Kidney tubule cell (primary cell): ENCODE data around the gene AMZ2.
A peak's percentile ranks its signal among the peaks of the same experiment; 100 is the strongest.

Source experiments
- DNase-seq: peaks from one replicate; pipeline ENCODE4 v3.0.0-alpha.2; 2018; ENCODE audit warnings: low spot score

AMZ2 gene

DNA sequence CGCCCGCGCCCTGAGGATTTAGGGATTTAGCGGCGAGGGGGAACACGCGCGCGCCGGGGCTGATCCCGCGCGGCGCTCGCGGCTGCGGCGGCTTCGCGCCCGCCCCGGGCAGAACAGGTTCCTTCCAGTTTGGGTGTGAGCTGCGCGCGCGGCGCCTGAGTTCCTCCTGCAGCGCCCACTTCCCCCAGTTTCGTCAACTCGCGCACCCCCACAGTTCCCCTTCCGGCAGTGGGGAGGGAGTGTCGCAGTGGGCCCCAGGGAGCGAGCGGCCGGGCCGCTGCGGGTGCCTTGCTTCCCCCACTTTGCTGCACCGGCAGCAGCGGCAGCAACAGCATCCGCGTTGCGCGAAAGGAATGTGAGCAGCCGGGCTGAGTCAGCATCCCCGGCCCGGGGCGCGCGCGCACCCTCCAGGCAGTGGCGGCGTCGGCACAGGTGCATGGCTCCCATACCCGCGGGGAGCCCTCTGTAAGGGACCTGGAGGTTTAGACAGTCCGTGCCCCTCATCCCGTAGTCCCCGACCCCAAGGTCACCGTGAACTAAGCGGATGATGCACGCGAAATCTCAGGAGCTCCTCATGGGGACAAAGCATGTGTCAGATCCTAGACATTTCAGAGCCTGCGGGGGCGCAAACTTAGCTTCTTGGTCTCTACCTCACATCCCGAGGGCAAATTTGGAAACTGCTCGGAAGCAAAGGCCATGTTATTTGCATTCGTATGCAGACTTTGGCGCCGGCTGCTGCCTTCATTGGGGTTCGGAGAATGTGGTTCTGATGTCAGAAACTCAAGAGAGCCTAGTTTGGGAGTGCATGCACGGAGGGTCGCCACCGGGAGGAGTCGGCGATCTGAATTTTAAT is 44.2 kb downstream of the AMZ2 start:
- DNase-seq, result peak; percentile 86

DNA sequence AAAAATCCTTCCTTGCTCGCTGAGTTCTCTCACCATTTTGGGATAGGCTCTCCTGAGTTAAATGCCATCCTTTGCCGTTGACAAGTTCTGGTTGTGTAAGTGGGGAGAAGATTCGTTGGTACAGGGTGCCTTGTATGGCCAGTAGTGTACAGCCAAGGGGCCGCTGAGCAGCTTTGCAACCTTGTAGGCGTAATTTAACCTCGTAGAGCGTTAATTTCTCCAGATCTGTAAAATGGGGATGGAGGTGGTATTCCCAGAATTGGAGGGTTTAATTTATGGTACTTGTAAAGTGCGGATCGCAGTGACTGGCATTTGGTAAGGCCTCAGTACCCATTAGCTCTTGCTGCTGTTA is 44.8 kb downstream of the AMZ2 start:
- DNase-seq, result no peak

DNA sequence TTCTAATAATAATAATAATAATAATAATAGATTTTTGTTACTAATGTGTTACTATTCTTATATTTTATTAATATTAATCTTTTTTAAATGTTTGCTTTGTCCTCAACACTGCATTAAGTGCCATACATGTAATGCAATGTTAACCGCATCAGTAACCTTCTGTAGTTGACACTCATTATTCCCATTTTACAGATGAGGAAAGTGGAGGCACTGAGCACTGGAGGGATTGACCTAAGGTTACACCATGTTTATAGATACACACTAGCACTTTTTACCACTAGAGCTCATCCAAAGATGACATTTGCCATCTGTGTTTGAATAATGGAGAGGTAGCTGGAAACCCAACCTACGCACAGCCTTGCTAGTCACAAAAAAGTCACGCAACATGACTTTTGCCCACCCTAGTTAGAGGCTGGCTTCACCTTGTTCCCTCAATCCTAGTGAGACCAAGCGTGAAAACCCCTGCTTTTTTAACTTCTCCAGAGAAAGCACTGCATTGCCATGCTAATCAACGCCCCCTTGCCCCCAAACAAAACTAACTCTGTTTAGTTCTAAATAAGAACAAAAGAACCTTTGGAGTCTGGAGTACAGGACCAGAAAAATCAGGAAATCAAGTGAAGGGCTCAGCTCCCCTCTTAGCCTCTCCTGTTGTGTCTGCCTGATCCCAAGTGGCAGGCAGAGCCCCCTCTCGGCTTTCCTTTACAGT is 45.8 kb downstream of the AMZ2 start:
- no peak for DNase-seq

DNA sequence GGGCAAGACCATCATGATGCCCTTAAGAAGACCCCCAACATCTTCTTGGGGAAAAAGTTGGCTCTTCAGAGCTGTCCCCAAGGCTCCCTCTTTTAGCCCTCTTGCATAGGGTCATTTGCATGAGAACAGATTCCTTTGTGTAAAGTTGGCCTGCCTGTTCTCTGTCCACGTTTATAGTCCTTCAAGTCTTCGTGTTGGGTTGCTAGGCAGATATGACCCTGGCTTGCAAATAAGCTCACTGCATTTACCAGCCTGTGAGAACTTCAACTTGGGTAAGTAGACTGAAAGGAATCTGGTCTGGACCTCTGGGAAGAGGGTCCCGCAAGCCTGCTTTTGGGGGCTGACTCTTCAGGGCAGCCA is 46.3 kb downstream of the AMZ2 start:
- DNase-seq, result no peak

DNA sequence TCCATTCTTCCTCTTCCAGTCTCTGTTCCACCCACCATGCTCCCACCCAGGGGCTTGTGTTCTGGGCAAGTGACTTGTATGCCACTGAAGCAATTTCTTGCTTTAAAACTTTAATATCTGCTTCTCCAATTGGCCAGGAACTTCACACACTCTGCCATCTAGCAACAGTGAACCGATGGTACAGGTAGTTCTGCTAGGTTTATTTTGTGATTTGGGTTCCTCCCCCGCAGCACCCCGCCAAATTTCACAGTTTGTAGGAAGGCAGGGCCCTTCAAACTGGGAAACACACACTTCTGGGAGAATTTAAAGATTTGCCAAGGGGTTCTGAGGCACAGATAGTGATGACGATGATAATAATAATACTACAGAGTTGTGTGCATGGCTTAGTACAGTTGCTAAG is 46.8 kb downstream of the AMZ2 start:
- no peak for DNase-seq

DNA sequence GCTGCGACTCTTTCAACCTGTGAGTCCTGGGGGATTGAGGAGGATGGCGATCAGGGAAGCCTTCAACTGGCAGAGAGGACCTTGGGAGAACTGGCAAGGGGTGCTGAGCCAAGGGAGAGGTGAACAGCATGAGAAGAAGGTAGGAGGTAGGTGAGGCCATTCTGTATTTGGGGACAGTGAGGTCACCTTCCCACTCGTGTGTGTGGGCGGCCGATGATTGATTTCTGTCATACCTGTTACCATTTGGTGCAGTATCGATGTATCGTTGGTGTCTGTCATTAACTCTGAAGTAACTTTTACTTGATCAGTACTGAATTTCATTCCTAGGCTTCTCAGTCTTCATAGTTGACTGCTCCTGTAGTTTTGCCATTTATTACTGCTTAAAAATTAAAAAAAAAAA is 47.2 kb downstream of the AMZ2 start:
- no peak for DNase-seq

DNA sequence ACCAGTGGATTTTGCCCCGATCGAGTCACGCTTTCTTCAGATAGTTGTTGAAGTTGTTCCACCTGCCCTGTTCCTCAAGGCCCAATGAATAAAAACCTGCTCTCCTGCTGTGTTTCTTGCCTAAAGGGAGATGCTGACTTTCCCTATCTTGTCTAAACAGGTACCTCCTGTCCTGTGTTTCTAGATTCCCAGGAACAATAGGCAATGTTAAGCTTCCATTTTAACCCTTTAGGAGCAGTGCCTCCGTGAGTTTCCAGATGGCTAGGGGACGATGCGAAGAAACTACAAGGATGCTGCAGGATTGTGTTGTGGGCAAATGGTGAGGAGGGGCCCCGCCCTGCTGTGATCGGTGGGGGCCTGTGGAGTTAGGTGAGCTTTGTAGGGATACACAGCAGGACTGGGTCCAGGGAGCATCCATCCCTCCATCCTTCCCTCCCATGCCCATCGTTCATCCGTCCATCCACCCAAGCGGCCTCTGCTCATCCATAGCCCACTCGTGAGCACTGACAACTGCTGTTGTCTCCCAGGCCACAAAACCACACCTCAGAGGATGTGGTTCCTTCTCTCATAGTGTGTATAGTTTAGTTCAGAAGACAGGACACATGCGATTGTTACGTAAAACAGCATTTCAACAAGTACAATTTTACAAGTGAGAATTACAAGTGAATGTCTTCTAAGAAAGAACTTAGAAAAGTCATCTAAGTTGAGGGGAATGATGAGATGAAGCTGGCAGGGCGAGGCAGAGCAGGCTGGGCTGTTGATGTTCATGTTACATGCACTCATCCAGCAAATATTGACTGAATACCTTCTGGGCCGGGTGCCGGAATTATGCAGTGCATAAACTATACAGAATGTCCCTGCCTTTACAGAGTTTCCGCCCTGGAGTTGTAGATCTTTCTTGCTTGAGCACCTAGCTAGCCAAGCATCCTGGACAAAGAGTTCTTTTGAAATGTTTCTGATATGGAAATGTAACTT is 48.7 kb downstream of the AMZ2 start:
- no peak for DNase-seq

DNA sequence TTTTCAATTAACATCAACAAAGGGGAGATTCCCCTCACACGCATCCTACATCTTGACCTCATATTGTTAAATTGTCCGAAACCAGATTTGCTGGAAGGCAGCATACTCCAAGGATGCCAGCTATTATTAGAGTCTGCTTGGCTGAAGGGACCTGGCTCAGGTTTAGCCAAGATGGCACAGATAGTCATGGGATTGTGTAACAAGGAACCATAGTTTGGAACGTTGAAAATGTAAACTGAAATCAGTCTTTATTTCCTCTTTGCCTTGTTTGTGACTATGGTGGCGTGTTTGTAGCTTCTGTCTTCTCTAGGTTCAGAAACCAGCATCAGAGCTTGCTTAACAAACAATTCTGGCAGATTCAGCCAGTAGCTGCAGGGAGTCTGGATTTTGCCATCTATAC is 49.4 kb downstream of the AMZ2 start:
- DNase-seq, result no peak

DNA sequence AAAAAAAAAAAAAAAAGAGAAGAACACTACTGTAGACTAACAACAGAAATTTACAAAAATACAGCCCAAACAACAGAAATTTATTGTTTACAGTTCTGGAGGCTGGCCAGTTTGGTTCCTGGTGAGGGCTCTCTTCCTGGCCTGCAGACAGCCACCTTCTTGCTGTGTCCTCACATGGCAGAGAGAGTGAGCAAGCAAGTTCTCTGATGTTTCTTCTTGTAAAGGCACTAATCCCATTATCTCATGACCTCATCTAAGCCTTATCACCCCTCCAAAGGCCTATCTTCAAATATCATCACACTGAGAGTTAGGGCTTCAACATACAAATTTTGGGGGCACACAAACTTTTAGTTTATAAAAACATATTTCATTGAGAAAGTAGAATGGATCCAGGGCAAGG is 50.8 kb downstream of the AMZ2 start:
- no peak for DNase-seq

DNA sequence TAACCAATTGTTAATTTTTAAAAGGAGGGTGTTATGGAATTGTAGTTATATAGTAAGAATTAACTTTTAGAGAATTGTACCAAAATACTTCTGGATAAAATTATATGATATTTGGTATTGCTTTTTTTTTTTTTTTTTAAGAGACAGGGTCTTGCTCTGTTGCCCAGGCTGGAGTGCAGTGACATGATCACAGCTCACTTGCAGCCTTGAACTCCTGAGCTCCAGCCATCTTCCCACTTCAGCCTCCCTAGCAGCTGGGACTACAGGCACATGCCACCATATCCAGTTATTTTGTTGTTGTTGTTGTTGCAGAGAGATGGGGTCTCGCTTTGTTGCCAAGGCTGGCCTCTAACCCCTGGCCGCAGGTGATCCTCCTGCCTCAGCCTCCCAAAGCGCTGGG is 52.0 kb downstream of the AMZ2 start:
- no peak for DNase-seq

DNA sequence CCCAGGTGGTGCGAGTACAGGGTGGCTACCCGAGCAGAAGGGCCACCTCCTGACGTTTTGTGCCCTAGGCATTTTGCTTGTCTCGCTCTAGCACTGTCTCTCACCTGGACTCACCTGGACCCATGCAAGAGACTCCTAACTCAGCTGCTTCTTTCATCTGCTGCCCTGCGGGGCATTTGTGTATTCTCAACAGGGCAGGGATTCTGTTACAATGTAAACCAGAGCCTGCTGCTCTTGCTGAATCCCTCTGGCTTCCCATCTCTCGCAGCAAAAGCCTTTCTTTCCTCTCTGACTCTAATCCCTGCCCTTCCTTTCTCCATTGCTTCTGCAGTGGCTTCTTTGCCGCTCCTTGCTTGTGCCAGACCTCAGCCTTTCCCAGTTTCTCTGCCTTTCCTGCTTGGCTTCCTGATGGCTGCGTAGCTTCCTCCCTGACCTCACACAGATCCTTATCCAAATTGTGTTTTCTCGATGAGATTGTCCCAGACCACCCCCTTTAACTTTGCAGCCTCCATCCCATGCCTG is 53.7 kb downstream of the AMZ2 start:
- no peak for DNase-seq

DNA sequence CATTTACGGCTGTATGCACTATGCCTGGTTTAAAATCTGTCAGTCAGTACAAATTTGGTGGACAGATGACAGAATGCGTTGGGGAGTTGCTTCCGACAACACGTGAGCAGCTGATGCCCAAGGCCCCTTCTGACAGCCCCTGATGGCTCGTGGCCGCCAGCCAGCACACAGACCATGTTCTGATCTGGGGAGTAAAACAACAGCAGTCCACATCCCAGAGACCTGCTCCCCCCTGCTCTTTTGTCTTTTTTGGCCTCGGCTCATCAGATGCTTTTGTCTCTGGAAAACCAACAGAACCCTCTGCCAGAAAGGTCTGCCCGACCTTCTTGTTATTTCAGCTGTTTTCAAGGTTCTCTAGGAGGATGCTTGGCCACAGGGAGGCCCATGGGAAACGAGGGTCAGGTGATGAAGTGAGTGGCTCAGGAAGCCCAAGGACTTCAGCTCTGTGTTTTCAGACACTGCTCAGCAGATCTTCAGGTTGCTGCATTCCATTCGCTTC is 54.3 kb downstream of the AMZ2 start:
- no peak for DNase-seq

DNA sequence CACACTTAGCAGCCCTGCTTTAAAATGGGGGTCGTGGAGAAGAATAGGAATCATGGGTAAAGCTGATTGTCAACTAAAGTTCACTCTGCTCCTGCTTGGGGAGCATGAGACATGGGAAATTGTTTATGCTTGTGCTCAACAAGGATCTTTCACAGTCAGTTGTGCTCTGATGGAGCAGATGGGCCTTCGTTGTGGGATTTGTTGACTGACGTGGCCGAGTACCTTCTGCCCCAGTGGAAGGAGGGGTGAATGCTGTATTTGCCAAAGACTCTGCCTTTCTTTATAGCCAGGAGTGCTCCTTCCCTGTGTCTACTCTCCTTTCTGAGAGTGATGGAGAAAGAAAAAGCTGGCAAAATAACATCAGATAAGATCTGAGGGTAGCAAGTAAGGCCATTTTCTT is 54.8 kb downstream of the AMZ2 start:
- DNase-seq, result no peak

DNA sequence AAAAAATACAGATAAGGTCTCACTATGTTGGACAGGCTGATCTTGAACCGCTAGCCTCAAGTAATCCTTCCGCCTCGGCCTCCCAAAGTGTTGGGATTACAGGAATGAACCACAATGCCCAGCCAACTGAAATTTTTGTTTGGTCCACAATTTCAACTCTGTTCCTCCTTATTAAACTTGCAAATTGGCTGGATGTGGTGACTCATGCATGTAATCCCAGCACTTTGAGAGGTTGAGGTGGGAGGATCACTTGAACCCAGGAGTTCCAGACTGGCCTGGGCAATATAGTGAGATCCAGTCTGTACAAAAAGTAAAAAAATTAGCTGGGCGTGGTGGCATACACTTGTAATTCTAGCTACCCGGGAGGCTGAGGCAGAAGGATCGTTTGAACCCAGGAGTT is 56.9 kb downstream of the AMZ2 start:
- no peak for DNase-seq

DNA sequence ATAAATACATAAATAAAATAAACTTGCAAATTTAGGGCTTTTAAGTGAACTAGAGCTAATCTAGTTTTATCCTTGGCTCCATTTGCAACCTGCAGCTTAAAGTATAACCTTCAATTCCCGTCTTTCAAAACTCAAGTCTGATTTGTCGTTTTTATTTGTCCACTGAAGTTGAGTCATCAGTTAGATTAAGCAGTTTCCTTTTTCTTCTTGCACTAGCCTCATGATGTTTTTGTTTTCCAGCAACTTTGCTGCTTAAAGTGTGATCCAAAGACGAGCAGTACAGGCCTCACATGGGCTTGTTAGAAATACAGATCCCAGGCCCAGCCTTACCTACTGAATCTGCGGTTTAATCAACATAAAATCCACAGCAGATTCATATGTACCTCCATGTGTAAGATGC is 57.3 kb downstream of the AMZ2 start:
- DNase-seq, result no peak
